GM18868 (cell line): ENCODE results near the gene RAB25.
A peak's percentile ranks its signal among the peaks of the same experiment; 100 is the strongest.
"Not testable (repeated sequence)": the region's sequence is repeated elsewhere in the genome, so short reads cannot be mapped to it uniquely, and the experiment has no call there.

Source experiments
- ATAC-seq: cut with Tn5 transposase; IDR thresholded peaks from one replicate; pipeline ENCODE4 v1.9.1; 2021; ENCODE audit warnings: mild to moderate bottlenecking, moderate library complexity; ENCODE audit not compliant: unreplicated experiment

RAB25 gene

GRCh38 chr1:156054500-156055280, 6.3 kb upstream of the RAB25 start, which contains the start of gene LAMTOR2:
TSS of gene LAMTOR2 (plus strand) at chr1:156054782. CDS start at chr1:156054890, 108 bp downstream.
- ATAC-seq, result peak; percentile 81

DNA sequence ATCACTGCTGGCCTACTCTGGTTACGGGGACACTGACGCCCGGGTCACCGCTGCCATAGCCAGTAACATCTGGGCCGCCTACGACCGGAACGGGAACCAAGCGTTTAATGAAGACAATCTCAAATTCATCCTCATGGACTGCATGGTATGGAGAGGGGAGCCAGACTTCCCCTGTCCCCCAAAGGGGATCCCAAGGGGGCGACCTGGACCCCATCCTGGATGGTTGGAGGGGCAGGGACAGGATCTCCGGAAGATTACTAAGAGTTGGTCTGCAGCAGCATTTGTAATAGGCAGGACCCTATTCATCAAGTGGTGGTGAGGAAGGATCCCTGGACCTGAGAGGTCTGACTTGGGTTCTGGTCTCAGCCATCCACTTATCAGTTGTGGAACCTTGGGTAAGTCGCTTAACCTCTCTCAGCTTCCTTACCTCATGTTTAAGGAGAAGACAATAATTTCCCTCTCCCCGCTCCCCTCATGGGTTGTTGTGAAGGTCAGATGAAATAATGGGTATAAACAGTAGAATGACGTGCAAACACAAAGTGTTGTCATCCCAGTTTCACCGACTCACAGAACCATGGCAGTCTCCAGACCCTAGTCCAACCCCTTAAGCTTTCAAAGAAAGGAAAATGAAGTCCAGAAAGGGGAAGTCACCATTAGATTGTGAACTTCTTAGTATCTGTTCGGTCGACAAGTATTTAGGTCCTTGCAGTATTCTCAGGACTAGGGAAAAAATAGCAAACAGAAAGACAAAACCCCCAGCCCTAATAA, 5.5 kb upstream of the RAB25 start:
- ATAC-seq, result no peak

DNA sequence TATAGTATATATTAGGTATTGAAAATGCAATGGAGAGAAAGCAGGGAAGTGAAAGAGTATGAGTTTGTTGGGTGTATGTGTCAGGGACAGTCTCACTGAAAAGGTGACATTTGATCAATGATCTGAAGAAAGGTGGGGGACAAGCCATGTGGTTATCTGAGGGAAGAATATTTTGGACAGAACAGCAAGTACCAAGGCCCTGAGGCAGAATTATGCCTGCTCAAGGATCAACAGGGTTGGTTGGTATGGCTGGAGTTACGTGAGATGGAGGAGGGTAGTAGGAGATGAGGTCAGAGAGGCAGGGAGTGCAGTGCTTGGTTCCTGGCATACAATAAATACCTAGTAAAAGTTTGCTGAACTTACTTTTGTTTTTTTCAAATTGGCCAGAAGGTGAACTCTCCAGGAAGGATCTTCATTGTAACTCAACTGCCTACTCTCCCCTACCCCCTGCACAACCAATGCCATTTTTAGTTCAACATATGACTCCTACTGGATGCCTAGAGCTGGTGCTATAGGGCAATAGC, 4.6 kb upstream of the RAB25 start:
- no peak for ATAC-seq

DNA sequence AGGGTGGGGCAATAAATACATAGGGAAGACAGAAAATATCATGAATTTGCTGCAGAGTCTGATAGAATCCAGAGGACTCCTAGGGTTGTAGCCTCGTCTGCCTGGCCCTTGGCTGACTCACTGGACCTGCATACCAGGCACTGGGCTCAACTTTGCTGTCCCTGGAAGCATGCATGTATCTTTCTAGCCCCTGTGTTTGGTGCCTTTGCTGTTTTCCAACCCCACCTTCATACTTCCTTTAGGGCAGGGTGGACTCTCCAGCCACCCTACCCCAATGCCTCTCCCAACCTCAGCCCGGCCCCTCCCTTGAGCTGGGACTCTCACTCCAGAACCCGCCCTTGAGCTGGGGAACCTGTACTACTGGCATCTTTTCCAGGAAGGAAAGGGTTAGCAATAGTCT, 1.2 kb downstream of the RAB25 start:
- ATAC-seq, result no peak

DNA sequence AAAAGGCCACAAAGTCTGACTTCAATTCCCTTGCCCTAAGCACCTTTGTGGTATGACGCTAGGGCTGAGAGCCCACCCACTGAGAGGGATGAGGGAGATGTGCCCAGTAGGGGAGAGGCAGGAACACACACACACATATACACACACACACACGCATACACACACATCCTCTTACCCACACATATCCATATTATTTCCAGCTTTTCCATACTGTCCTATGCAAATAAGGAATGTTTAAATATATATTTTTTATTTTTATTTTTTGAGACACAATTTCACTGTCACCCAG, 3.0 kb downstream of the RAB25 start:
- no peak for ATAC-seq

- ATAC-seq, result no peak
These were observed 3.7 kb downstream of the RAB25 start for GRCh38 chr1:156064615-156065014.

DNA sequence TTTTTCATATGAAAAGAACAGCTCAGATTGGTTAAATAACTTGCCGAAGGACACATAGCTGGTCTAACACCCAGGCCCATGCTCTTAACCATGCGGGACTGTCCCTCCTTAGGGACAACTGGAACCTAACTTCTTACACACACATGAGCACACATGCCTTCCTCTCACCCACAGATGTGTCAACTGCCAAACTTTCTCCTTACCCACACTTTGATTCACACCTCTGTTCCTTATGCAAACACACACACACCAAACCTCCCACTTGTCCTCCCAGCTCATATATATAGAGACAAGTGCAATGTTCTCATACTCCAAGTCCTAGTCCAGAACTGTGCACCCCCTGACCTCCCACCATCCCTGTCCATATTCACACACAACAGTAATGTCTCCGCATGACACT, 4.3 kb downstream of the RAB25 start:
- no peak for ATAC-seq

DNA sequence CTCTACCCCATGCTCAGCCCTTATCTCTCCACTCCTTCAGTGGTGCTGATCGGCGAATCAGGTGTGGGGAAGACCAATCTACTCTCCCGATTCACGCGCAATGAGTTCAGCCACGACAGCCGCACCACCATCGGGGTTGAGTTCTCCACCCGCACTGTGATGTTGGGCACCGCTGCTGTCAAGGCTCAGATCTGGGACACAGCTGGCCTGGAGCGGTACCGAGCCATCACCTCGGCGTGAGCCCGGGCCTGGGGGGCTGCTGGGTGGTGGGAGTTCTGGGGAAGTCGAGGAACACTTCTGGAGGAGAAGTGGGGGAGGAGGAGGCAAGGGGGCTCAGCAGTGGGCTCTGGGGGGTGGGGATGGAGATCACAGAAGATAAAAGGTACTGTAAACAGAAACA, 4.9 kb downstream of the RAB25 start:
- ATAC-seq, result no peak

DNA sequence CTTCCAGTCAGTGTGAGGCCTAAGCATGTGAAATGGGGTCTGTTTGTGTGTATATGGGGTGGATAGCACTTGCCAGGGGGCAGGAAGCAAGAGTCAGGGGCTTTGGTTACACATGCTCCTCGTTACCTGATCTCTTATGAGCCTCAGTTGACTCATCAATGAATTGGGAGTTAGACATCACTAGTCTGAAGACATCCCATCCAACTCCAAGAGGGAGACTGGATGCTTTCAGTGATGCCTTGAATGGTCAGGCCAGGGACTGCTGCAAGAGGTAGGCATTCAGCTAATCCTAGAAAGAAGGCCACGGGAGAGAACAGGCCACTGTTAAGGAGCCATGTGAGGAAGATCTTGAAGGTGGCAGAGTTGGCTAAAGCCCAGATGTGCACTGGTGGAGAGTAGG, 6.3 kb downstream of the RAB25 start:
- no peak for ATAC-seq

DNA sequence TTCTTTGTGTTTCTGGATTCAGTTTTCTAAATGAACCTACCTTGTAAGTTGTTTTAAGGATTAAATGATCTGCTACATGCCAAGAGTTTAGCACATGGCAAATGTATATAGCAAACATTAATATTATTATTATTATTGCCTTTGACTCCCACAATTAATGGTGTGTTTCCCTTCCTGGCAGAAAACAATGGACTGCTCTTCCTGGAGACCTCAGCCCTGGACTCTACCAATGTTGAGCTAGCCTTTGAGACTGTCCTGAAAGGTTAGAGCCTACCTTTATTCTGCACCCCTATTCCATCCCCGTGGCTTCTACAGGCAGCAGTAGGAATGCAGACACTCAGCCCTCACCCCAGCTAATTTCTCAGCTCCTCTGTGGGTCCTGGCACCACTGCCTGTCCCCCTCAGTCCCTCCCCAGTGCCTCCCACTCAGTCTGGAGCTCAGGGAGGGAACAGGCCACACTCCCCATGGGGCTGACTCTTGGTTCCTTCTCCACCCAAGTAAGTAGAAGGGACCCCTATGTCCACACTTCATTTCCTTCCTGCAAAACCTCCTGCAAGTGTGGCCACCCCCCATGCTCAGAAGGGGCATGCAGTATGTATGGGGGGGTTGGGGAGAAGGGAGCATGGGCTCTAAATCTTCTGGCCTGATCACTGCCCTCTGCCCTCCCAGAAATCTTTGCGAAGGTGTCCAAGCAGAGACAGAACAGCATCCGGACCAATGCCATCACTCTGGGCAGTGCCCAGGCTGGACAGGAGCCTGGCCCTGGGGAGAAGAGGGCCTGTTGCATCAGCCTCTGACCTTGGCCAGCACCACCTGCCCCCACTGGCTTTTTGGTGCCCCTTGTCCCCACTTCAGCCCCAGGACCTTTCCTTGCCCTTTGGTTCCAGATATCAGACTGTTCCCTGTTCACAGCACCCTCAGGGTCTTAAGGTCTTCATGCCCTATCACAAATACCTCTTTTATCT, 8.8 kb downstream of the RAB25 start:
- no peak for ATAC-seq

DNA sequence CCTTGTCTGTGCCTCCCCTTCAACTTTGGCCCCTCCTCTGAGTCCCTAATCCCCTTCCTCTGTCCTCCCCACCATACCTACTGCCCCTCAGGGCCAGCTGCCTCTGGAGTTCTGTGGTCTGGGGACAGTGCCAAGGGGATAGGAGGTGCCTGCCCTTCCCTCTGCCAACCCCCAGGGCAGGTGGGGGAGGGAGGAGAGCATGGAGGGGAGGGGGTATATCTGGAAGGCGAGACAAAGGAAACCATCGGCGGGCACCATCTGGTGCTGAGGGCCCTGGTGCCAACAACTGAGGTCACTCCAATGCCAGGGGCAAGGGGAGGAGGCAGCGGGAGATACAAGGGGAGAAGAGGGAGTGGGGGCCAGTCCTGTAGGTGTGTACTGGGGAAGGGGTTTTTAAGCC, 9.6 kb downstream of the RAB25 start:
- ATAC-seq, result no peak

GRCh38 chr1:156071332-156071816, 10.4 kb downstream of the RAB25 start:
- ATAC-seq, result not testable (repeated sequence)

GRCh38 chr1:156072251-156072650, 11.3 kb downstream of the RAB25 start:
- no peak for ATAC-seq

- no peak for ATAC-seq
These were observed 12.2 kb downstream of the RAB25 start for GRCh38 chr1:156073110-156073687.

GRCh38 chr1:156073740-156074139, 12.8 kb downstream of the RAB25 start:
- no peak for ATAC-seq

GRCh38 chr1:156074661-156075060, 13.7 kb downstream of the RAB25 start:
- no peak for ATAC-seq

DNA sequence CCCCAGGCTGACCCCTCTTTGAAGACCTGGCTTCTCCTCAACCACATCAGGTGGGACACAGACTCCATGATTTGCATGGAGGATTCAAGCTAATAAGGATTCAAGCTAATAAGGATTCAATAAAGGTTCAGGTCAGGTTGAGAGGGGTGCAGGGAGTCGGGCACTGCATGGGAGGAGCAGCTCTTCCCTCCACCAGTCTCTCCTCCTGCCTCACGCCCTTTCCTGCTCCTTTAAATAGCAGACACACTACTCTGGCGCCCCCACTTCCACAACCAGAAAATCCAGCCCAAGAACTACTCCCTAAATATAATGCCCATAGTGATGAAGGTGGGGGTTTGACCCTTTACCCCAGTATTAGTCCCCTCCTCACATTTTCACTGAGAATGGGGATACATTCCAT, 14.2 kb downstream of the RAB25 start:
- ATAC-seq, result no peak

GRCh38 chr1:156075775-156076204, 14.8 kb downstream of the RAB25 start:
- no peak for ATAC-seq

DNA sequence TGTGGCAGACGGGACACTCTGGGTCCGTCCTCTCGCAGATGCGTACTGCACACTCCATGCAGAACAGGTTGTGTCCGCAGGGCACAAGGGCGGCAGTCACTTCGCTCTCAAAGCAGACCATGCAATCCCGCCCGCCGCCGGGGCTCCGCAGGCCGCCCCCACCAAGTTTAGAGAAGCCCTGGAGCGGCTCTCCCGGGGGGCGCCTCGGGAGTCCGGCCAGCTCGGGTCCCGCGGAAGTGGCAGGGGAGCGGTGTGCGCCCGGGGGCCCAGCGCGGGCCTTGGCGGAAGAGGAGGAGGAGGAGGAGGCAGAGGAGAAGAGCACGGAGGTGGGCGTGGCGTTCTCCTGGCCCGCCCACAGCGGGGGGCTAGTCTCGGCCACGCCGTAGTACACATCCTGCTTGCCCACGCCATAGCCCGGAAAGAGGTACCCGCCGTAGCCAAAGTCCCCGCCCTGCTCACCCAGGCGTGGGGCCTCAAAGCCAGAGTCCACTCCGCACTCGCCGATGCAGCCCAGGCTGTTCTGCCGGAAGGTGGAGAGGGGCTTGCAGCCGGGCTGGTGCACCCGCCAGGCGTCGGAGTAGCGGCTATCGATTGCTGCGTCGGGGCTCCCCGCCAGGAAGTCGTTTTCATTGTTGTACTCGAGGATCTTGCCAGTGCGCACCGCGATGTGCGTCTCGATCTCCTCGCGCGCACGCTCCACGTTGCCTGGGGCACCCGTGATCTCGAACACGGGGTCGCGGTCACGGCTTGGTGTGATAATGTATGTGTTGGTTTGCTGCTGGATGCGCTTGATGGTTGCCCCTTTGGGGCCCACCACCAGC, 15.9 kb downstream of the RAB25 start:
- ATAC-seq, result no peak

DNA sequence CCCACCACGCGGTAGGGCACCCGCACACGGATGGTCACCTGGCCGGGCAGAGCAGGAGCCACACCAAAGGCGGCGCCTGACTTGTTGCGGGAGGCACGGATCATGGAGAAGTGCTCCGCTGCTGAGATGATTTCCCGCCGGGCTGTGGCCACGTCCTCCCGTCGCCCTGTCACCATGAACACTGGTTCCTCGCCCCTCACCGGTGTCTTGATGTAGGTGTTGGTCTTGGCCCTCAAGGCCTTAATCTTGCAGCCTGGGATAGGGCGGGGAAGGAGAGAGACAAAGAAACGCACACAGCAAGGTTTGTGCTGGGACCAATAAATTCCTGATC, 16.4 kb downstream of the RAB25 start:
- ATAC-seq, result no peak
